HG03135 (cell line): ENCODE data around the gene SELP.

ENCODE experiments used
- ATAC-seq: cut with Tn5 transposase; IDR thresholded peaks from one replicate; pipeline ENCODE4 v1.9.1; 2021; ENCODE audit warnings: mild to moderate bottlenecking, moderate library complexity; ENCODE audit not compliant: unreplicated experiment

SELP gene

GRCh38 chr1:169577981-169578738, 51.8 kb downstream of the SELP start:
- no peak for ATAC-seq

- ATAC-seq = no peak
These were observed 53.0 kb downstream of the SELP start for GRCh38 chr1:169576935-169577331.

GRCh38 chr1:169576241-169576934, 53.5 kb downstream of the SELP start:
- ATAC-seq = no peak

- no peak for ATAC-seq
These were observed 55.6 kb downstream of the SELP start for GRCh38 chr1:169574336-169574735.

GRCh38 chr1:169572187-169572586, 57.7 kb downstream of the SELP start:
- ATAC-seq = no peak

DNA sequence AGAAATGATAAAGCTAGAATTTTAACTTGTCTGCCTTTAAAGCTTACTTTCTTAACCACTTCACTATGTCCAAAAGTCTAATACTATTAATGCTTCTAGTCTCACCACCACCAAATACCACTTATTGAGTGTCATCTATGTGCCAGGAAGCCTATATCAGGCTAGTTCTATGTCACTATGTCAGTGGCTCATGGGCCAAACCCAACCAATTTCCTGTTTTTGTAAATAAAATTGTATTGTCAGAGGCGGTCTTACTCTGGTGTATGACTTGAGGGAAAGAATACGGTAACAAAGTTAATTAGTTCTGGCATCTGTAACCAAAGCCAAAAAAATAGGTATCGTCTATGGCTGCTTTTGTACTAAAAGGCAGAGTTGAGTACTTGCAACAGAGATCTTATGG, 58.5 kb downstream of the SELP start:
- ATAC-seq = no peak

DNA sequence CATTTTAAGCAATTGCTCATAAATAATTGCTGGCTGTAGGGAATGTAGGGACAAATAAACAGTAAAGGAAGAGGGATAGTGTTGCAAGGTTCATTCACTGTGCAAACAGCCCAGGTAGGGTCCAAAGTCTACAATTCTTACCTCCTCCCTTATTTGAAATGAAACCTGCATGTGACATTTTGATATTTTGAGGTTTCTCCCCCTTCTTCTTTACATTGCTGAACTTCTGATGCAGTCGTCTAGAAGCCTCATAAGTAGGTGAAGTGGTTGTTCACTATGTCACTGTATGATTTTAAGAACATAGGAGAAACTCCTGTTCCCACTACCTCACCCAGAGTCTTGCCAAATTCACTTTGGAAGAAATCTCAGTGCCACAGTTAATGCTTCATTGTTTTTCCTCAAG, 59.8 kb downstream of the SELP start:
- no peak for ATAC-seq

DNA sequence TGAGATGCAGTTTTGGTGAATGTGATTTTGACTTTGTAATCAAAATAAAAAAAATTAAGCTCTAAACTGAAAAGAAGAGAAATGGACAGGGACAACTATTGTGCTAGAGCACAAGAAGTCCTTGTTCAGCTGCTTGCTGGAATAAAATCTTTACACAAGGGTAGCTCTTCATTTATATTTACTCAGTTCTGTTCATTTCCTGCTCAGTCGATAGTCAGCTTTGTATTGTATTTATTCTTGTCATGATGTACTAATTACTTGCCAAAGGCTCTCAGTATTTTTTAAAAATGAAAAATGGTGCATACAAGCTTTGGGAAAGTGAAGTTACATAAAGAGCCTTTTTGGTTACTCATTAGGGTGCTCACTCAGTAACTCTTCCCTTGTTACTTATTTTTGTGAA, 61.4 kb downstream of the SELP start:
- ATAC-seq = no peak

- ATAC-seq = no peak
These were observed 64.3 kb downstream of the SELP start for GRCh38 chr1:169565335-169566271.

DNA sequence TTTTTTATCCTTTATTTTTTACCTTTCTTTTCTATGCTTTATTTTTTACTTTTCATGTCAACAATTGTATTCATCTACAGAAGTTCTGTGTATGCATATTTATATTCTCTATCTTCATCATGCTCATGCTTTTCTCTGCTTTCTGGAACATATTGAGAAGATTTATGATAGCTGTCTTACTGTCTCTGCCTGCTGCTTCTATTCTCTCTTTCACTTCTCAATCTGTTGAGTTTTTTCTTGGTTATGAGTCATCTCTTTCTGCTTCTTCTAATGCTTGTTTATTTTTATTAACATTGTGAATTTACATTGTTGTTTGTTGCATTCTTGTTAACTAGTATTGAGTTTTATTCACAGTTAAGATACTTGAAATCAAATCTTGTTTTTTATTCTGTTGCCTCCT, 66.3 kb downstream of the SELP start:
- no peak for ATAC-seq

GRCh38 chr1:169563019-169563615, 66.8 kb downstream of the SELP start:
- ATAC-seq = no peak

- ATAC-seq = no peak
These were observed 68.2 kb downstream of the SELP start for GRCh38 chr1:169561692-169562091.

DNA sequence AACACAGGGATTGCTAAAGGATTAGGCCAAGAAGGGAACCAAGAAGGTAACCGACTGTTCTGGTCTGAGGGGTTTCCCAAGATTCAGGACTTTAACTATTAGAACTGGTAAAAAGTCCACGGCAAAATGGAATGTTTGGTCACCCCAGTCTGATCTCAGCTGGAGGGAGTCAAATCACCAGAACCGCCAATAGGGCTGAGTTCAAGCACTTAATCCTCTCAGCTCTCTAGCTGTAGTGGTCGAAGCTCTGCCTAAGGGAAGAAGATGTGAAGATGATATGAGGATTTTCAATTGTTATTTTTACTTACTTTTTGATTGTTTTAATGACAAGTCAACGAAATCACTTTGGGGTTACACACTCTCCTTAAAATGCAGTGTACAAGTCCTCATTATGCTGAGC, 72.8 kb downstream of the SELP start:
- ATAC-seq = no peak

GRCh38 chr1:169550294-169550693, 79.6 kb downstream of the SELP start:
- ATAC-seq = no peak

DNA sequence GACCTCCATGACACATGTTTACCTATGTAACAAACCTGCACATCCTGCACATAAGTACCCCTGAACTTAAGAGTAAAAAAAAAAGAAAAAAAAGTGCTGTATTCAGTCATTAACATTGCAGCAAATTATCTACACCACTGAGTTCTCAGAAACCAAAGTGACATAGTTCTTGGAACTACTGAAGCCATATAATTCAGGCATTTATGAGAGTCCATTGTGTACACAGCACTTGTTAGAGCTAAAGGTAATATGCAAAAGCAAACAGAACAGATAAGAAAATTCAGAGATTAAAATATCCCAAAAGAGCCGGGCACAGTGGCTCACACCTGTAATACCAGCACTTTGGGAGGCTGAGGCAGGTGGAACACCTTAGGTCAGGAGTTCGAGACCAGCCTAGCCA, 81.6 kb downstream of the SELP start:
- no peak for ATAC-seq

DNA sequence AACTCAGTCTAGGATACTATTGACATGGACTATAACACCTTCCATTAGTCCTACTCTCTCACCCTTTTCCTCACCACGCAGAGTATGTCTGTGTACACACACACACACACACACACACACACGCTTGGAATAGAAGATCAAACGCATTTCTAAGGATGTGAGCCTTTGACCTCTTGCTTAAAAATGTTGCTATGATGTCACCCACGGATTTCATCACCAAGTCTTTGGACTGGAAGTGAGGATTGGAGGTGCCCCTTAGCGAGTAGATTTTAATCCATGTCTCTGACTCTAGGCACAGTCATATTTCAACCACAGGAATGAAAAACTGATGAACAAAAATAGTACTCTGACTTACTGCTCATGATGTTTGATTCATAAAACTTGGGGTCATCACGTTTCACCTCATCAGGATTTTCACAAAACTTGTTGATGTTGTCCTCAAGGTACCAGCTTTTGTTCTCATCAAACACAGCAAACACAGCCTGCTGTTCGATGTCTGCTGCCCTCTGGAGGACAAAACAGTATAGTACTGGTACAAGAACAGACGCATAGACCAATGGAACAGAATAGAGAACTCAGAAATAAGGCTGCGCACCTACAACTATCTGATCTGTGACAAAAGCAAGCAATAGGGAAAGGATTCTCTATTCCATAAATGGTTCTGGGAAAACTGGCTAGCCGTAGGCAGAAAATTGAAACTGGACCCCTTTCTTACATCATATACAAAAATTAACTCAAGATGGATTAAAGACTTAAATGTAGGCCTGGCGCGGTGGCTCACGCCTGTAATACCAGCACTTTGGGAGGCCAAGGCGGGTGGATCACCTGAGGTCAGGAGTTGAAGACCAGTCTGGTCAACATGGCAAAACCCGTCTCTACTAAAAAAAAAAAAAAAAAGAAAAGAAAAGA, 83.6 kb downstream of the SELP start:
- ATAC-seq = no peak

GRCh38 chr1:169545472-169545871, 84.5 kb downstream of the SELP start:
- no peak for ATAC-seq

DNA sequence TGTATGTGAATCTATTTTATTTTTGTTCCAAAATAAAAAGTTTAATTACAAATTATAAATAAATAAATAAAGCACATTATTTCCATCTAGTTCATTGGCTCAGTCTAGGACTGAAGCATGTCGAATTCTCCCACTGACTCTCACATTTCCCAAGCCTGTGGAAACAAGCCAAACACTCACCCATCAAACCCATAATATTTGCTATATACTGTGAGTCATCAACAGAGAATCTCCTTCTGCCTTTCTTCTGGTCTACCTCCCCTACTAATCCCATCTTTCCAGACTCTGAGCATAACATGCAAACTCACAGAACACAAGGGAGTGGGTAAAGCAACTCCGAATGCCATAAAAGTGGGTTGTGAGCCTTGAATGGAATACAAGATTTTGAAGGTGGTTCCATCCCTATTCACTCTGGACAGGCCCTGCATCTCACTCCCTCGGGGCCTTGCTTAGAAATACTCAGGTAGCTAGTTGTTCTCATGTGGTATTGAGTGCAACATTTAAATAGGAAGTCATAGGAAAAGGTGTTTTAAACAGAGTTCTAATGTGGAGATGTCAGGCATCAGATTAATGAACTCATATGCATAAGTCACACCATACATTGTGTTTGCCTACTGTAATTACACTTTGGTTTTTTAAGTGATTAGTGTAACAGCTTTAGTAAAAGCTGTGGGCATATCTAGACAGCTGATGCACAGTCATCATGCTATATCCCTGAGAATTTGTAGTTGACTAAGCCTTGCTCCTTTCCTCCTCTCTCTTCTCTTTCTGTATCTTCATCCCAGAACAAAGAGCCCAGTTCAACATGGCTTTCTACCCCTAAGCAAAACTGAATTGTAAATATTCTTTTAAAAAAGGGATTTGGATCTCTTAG, 90.7 kb downstream of the SELP start:
- ATAC-seq = no peak
